Measurements from ENCODE around the gene COX5A.

DNA sequence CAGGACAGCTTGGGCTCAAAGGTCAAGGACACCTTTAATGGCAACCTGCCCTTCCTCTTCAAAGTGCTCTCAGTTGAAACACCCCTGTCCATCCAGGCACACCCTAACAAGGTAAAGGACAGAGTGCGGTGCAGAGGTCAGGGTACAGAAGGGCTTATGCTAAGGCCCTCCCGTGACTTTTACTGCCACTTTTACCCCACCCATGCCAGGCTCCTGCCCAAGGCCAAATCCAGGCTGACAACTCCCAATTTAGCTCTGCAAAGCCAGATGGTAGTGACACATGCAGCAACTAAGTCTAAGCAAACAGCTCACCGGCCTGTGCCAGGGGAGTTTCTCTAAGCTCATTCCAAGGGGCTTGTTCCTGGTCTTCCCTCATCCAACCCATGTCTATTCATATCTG lies 46.4 kb downstream of the COX5A start:
- TF ChIP-seq, protein P1, sequence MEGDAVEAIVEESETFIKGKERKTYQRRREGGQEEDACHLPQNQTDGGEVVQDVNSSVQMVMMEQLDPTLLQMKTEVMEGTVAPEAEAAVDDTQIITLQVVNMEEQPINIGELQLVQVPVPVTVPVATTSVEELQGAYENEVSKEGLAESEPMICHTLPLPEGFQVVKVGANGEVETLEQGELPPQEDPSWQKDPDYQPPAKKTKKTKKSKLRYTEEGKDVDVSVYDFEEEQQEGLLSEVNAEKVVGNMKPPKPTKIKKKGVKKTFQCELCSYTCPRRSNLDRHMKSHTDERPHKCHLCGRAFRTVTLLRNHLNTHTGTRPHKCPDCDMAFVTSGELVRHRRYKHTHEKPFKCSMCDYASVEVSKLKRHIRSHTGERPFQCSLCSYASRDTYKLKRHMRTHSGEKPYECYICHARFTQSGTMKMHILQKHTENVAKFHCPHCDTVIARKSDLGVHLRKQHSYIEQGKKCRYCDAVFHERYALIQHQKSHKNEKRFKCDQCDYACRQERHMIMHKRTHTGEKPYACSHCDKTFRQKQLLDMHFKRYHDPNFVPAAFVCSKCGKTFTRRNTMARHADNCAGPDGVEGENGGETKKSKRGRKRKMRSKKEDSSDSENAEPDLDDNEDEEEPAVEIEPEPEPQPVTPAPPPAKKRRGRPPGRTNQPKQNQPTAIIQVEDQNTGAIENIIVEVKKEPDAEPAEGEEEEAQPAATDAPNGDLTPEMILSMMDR (IDR thresholded peaks at IDR 0.05; ENCODE audit: insufficient read depth, low read depth, low read length), result no peak
- no peak for TF ChIP-seq EZH2 (IDR thresholded peaks at IDR 0.05; ENCODE audit: insufficient read depth, low read length)

Measured in astrocyte (in vitro differentiated cells and primary cell).